Stomach (tissue), 9 donors: Measurements from ENCODE around the gene PRRG2. TPM values are rescaled to one million over a fixed set of nuclear protein-coding genes. Genes with fewer than 3 reads are reported as not detected.

Experiments used
- DNase-seq, 2 donors: peaks; one replicate each; pipeline versions ENCODE4 v3.0.0 to v3.0.0-alpha.2; 2013 to 2019
- H3K27ac ChIP-seq, 5 donors: fragments of 200-600 bp in 4 of 5; sonication (generic) in 4 of 5; one replicate each; pipeline ENCODE4 v1.5.1; 2013 to 2019; ENCODE audit warnings: mild to moderate bottlenecking in 1 of 5, moderate library complexity in 1 of 5
- H3K27me3 ChIP-seq, 3 donors: fragments of 200-600 bp; sonication (generic); one replicate each; pipeline ENCODE4 v1.5.1; 2017 to 2019; ENCODE audit warnings: mixed run types in 1 of 3
- H3K36me3 ChIP-seq, 4 donors: fragments of 200-600 bp; sonication (generic); 1 replicate in 3 of 4; 2 replicates in 1 of 4; pipeline ENCODE4 v1.5.1; 2016 to 2019
- H3K4me1 ChIP-seq, 4 donors: fragments of 200-600 bp; sonication (generic); one replicate each; pipeline ENCODE4 v1.5.1; 2016 to 2019
- H3K4me3 ChIP-seq, 4 donors: fragments of 200-600 bp; sonication (generic) in 3 of 4; one replicate each; pipeline ENCODE4 v1.5.1; 2016 to 2019; ENCODE audit warnings: mild to moderate bottlenecking in 1 of 4
- H3K9me3 ChIP-seq, 4 donors: fragments of 200-600 bp; sonication (generic); one replicate each; pipeline ENCODE4 v1.5.1; 2016 to 2019
- CTCF ChIP-seq, 7 experiments: fragments of 450-650 bp in 4 of 7; fragments of 200-600 bp in 3 of 7; sonication (generic) in 3 of 7; IDR thresholded peaks; one replicate each; pipeline ENCODE4 v1.5.1; 2016 to 2019; ENCODE audit warnings: antibody characterized with exemption in 7 of 7, control low read depth in 2 of 7, mild to moderate bottlenecking in 1 of 7
- EP300 ChIP-seq: sonication (generic); formaldehyde crosslinking; IDR thresholded peaks from one replicate; pipeline ENCODE4 v1.6.1; 2017; ENCODE audit warnings: antibody characterized with exemption
- POLR2A ChIP-seq, 4 donors: fragments of 450-650 bp; IDR thresholded peaks; one replicate each; pipeline ENCODE4 v1.6.1; 2016; ENCODE audit warnings: antibody characterized with exemption in 4 of 4, control low read depth in 2 of 4, mild to moderate bottlenecking in 1 of 4, moderate library complexity in 1 of 4
- POLR2AphosphoS5 ChIP-seq, 3 donors: sonication (generic); formaldehyde crosslinking; IDR thresholded peaks; one replicate each; pipeline ENCODE4 v1.6.1; 2016; ENCODE audit warnings: antibody characterized with exemption in 3 of 3
- WGBS, 5 donors: extraction: QIAGEN DNeasy Blood & Tissue Kit in 3 of 5; methylation state at CpG; one replicate each; pipeline versions ENCODE4 v1.1.5 to v1.1.7; 2013 to 2018; 5-methylcytosine and 5-hydroxymethylcytosine counted together
- intact Hi-C: fragments of 100-400 bp; cut with DNase I; formaldehyde crosslinking; loops from one replicate; pipeline ENCODE4 v1.15.1; 2023; ENCODE audit warnings: low total_unique reads
- polyA plus RNA-seq, 3 donors: library from polyadenylated mRNA; stranded (reverse); fragments of 200-250 nt; gene quantifications; one replicate each; pipeline ENCODE4 v1.2.3, GENCODE V29; 2013
- total RNA-seq, 5 donors: library from RNA; depleted of rRNA; stranded (reverse); fragments of >200 nt; gene quantifications; one replicate each; pipeline versions ENCODE4 v1.1.0 to v1.2.3, GENCODE V29; 2014 to 2016
- donor health status: healthy with polysubstance abuse.
- donor health status: Bipolar disorder and iron deficiency.
- donor health status: healthy.

PRRG2 gene
- total and polyA plus RNA-seq, 8 donors = 5.9 to 14.7 (median 9.5) TPM; not detected in 2

- Histone ChIP-seq H3K36me3 (no peaks in the 10 kb centered on the region), H3K9me3 (no peaks in the 10 kb centered on the region), H3K27ac (no peak overlapping the region), H3K4me3 (no peak overlapping the region), H3K27me3 (no peaks in the 10 kb centered on the region), H3K4me1 (peaks cover under 1 to 26% (median 19%) of the 10 kb centered on the region in 4 donors)
- intact Hi-C loops = no loop called here
- no peak for TF ChIP-seq EP300
- TF ChIP-seq CTCF (IDR thresholded peaks at IDR 0.05) = no peak
- no peak for TF ChIP-seq POLR2AphosphoS5 (IDR thresholded peaks at IDR 0.05)
- TF ChIP-seq POLR2A (IDR thresholded peaks at IDR 0.05) = no peak
- DNase-seq = no peak
- 85 to 94% (median 88%) methylated on average over 8 of the region's 8 CpGs for WGBS, 5 donors
These were observed 6.1 kb downstream of the PRRG2 start for GRCh38 chr19:49587227-49587626.

DNA sequence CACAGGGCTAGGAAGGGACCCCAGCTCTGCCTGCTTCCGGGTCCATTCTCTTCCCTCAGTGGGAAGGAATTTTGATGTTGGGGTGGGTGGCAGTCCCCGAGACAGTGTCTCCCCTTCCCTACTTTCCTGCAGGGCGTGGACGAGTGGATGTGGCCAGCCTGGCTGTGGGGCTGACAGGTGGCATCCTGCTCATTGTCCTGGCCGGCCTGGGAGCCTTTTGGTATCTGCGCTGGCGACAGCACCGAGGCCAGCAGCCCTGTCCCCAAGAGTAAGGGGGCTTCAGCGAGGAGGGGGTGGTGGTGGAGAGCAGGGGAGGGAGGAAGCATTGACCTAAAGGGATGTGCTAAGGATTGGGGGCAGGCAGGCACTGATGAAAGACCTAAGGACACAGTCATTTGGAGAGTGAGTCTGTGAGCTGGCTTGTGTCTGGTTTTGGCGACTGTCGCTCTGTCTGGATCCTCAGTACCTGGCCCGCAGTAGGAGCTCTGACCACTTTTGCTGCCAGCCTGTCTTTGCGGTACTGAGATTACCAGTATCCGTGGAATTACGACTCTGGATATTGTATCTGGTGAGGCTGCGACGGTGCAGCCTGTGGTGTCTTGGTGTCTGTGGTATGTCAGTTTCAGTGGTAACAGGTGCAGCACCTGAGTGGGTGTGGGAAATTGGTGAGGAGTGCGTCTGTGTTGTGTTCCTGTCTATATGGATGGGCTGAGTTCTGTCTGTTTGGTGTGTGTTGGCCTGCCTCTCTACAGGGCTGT is 7.4 kb downstream of the PRRG2 start:
- Histone ChIP-seq H3K27ac (peak overlapping the region in 1 of 5 donors; percentile 29), H3K9me3 (no peaks in the 10 kb centered on the region), H3K36me3 (no peaks in the 10 kb centered on the region), H3K4me3 (no peak overlapping the region), H3K4me1 (peaks cover 12 to 32% (median 32%) of the 10 kb centered on the region in 4 donors), H3K27me3 (no peaks in the 10 kb centered on the region)
- DNase-seq = no peak
- intact Hi-C loops = no loop called here
- WGBS, 5 donors = 78 to 85% (median 82%) methylated on average over 18 of the region's 18 CpGs
- TF ChIP-seq CTCF (IDR thresholded peaks at IDR 0.05) (no peak), EP300 (no peak)

DNA sequence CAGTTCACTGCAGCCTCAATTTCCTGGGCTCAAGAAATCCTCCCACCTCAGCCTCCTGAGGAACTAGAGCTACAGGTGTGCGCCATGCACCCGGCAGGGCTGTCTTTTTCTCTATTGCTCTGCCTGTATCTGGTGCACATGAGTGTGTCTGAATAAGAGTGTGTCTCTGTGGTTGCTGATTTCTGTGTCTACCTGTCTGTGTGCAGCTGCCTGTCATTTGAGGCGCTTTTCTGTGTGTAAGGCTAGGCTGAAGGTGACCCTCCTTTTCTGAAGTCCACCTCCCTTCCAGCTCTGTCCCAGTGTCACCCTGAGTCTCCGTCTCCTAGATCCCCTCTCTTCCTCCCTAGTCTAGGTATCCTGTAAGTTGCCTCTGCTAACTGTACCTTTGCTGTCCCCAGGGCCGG is 8.4 kb downstream of the PRRG2 start:
- no peak for DNase-seq
- intact Hi-C loops = no loop called here
- TF ChIP-seq POLR2AphosphoS5 (IDR thresholded peaks at IDR 0.05) = no peak
- TF ChIP-seq EP300 = no peak
- no peak for TF ChIP-seq CTCF (IDR thresholded peaks at IDR 0.05)
- no peak for TF ChIP-seq POLR2A (IDR thresholded peaks at IDR 0.05)
- Histone ChIP-seq H3K4me3 (peak overlapping the region; percentile 70 to 95 (median 90)), H3K9me3 (no peaks in the 10 kb centered on the region), H3K4me1 (peaks cover 21 to 42% (median 41%) of the 10 kb centered on the region in 4 donors), H3K27me3 (no peaks in the 10 kb centered on the region), H3K36me3 (peaks cover 4 to 8% (median 7%) of the 10 kb centered on the region in 4 donors), H3K27ac (peak overlapping the region; percentile 92 to 99 (median 95))
- 39 to 48% (median 40%) methylated on average over 5 of the region's 5 CpGs for WGBS, 5 donors

GRCh38 chr19:49590071-49590970 is 9.2 kb downstream of the PRRG2 start:
- 0 to 1% (median 0%) methylated on average over 19 to 58 of the region's 58 CpGs for WGBS, 5 donors
- intact Hi-C loops = no loop called here
- TF ChIP-seq POLR2AphosphoS5 (IDR thresholded peaks at IDR 0.05) (peak in 2 of 3 donors; percentile 76 to 86), CTCF (IDR thresholded peaks at IDR 0.05) (no peak)
- Histone ChIP-seq H3K36me3 (peaks cover 12 to 16% (median 15%) of the 10 kb centered on the region in 4 donors), H3K4me3 (peak overlapping the region; percentile 70 to 95 (median 90)), H3K27ac (peak overlapping the region; percentile 92 to 99 (median 95)), H3K27me3 (no peaks in the 10 kb centered on the region), H3K9me3 (no peaks in the 10 kb centered on the region), H3K4me1 (peaks cover 21 to 49% (median 45%) of the 10 kb centered on the region in 4 donors)
- DNase-seq = peak; percentile 98 to 99
